B cell (primary cell): ENCODE measurements around the gene DGKZ. TPM values are rescaled to one million over a fixed set of nuclear protein-coding genes. Genes with fewer than 3 reads are reported as not detected.

Experiments
- ATAC-seq: fragments of 200-7000 bp; cut with Tn5 transposase; one replicate; pipeline ENCODE4 v1.10.0; 2021; ENCODE audit warnings: low read depth, mild to moderate bottlenecking, moderate number of reproducible peaks, moderate library complexity
- CTCF ChIA-PET: fragments of 350-600 bp; sonication (Branson Sonifier 250); formaldehyde crosslinking; loops from one replicate; lab custom pipeline; 2021; ENCODE audit warnings: antibody characterized with exemption, inconsistent platforms; lab: Charles Lee
- POLR2A ChIA-PET: fragments of 350-600 bp; sonication (Branson Sonifier 250); formaldehyde crosslinking; loops from one replicate; lab custom pipeline; 2021; ENCODE audit warnings: antibody characterized with exemption; lab: Charles Lee
- DNase-seq: peaks from one replicate; pipeline ENCODE4 v3.0.0; 2013
- H2AFZ ChIP-seq: 2 replicates; pipeline ENCODE4 v1.6.1; 2012; ENCODE audit warnings: mild to moderate bottlenecking, low read depth, low read length; ENCODE audit not compliant: insufficient read depth, poor library complexity, severe bottlenecking
- H3K27ac ChIP-seq, 2 donors: 1 replicate in 1 of 2; 2 replicates in 1 of 2; pipeline ENCODE4 v1.5.1; 2012 to 2013; ENCODE audit warnings: low read length in 2 of 2, mild to moderate bottlenecking in 2 of 2, moderate library complexity in 1 of 2
- H3K27me3 ChIP-seq, 4 experiments: fragments of 200-600 bp in 1 of 4; sonication (generic) in 1 of 4; replicated peaks in 1 of 4; 1 replicate in 2 of 4; 2 replicates in 2 of 4; pipeline versions ENCODE4 v1.6.1 to v1.7.0; 2013 to 2016; ENCODE audit warnings: low read length in 3 of 4, mild to moderate bottlenecking in 2 of 4, mixed read lengths in 1 of 4, moderate library complexity in 1 of 4; ENCODE audit not compliant: insufficient read depth in 4 of 4, control insufficient read depth in 3 of 4; ENCODE audit errors: control extremely low read depth in 1 of 4
- H3K36me3 ChIP-seq, 2 experiments: replicated peaks in 1 of 2; 1 replicate in 1 of 2; 2 replicates in 1 of 2; pipeline versions ENCODE4 v1.6.1 to v1.7.1; 2013; ENCODE audit warnings: low read length in 1 of 2; ENCODE audit not compliant: insufficient read depth in 2 of 2, control insufficient read depth in 1 of 2; ENCODE audit errors: control extremely low read depth in 1 of 2, extremely low read depth in 1 of 2
- H3K4me1 ChIP-seq, 2 donors: fragments of 200-600 bp in 1 of 2; sonication (generic) in 1 of 2; 1 replicate in 1 of 2; 2 replicates in 1 of 2; pipeline versions ENCODE4 v1.5.1 to v1.6.1; 2013 to 2017; ENCODE audit warnings: low read length in 2 of 2; ENCODE audit not compliant: control insufficient read depth in 2 of 2, insufficient read depth in 2 of 2
- H3K4me2 ChIP-seq: replicated peaks from 2 replicates; pipeline ENCODE3; 2012; ENCODE audit warnings: mild to moderate bottlenecking, low read depth, low read length; ENCODE audit not compliant: poor library complexity, severe bottlenecking
- H3K4me3 ChIP-seq, 5 experiments: fragments of 200-600 bp in 1 of 5; sonication (generic) in 1 of 5; 1 replicate in 3 of 5; 2 replicates in 2 of 5; pipeline versions ENCODE4 v1.5.1 to v1.7.0; 2011 to 2016; ENCODE audit warnings: low read length in 4 of 5, mild to moderate bottlenecking in 4 of 5, low read depth in 2 of 5, control low read depth in 1 of 5, moderate library complexity in 1 of 5; ENCODE audit not compliant: insufficient read depth in 1 of 5; ENCODE audit errors: control extremely low read depth in 1 of 5, extremely low read depth in 1 of 5
- H3K79me2 ChIP-seq: fragments of 200-600 bp; sonication (generic); one replicate; pipeline ENCODE4 v1.6.0; 2016; ENCODE audit warnings: low read length; ENCODE audit not compliant: control insufficient read depth, insufficient read depth
- H3K9ac ChIP-seq: fragments of 200-600 bp; sonication (generic); 2 replicates; pipeline ENCODE4 v1.6.1; 2017; ENCODE audit warnings: mild to moderate bottlenecking, low read length, moderate library complexity
- H3K9me3 ChIP-seq, 3 donors: one replicate each; pipeline versions ENCODE4 v1.6.1 to v1.7.1; 2013; ENCODE audit warnings: low read length in 2 of 3; ENCODE audit not compliant: control insufficient read depth in 2 of 3, insufficient read depth in 1 of 3; ENCODE audit errors: control extremely low read depth in 1 of 3
- H4K20me1 ChIP-seq: 2 replicates; pipeline ENCODE4 v1.6.0; 2012; ENCODE audit warnings: mild to moderate bottlenecking, low read length; ENCODE audit not compliant: insufficient read depth, control insufficient read depth, poor library complexity, severe bottlenecking
- H3K27ac Mint-ChIP-seq: one replicate; pipeline ENCODE4 v1.8.0; 2021; ENCODE audit warnings: mixed read lengths
- H3K27me3 Mint-ChIP-seq: one replicate; pipeline ENCODE4 v1.8.0; 2021; ENCODE audit warnings: mixed read lengths
- H3K4me1 Mint-ChIP-seq: one replicate; pipeline ENCODE4 v1.8.0; 2021; ENCODE audit warnings: mixed read lengths
- H3K4me3 Mint-ChIP-seq: one replicate; pipeline ENCODE4 v1.8.0; 2021; ENCODE audit warnings: mixed read lengths
- H3K9me3 Mint-ChIP-seq: one replicate; pipeline ENCODE4 v1.8.0; 2022; ENCODE audit warnings: mixed read lengths; ENCODE audit not compliant: insufficient read depth
- EZH2 ChIP-seq: IDR thresholded peaks from 2 replicates; pipeline ENCODE4 v1.6.1; 2012; ENCODE audit warnings: borderline replicate concordance, low read depth, mild to moderate bottlenecking, moderate library complexity, low read length; ENCODE audit not compliant: insufficient read depth, poor library complexity, severe bottlenecking
- whole genome bisulfite sequencing: methylation state at CpG from one replicate; pipeline ENCODE4 v1.1.5; 2013; ENCODE audit warnings: missing lambda C conversion rate; ENCODE audit not compliant: insufficient coverage; 5-methylcytosine and 5-hydroxymethylcytosine counted together
- intact Hi-C: fragments of 100-400 bp; cut with micrococcal nuclease; formaldehyde crosslinking; loops from one replicate; pipeline ENCODE4 v1.10.0; 2022
- polyA plus RNA-seq: library from polyadenylated mRNA; depleted of rRNA; stranded (reverse); fragments of >200 nt; gene quantifications from 2 replicates; pipeline ENCODE4 v1.2.3, GENCODE V29; 2012
- total RNA-seq, 2 donors: library from RNA; stranded (reverse); fragments of 120-200 nt in 1 of 2; gene quantifications; 1 replicate in 1 of 2; 2 replicates in 1 of 2; pipeline versions ENCODE4 v1.2.3 to v1.2.4, GENCODE V29; 2013 to 2022
- TF ChIP-seq, protein P1 (sequence below): fragments of 200-600 bp; IDR thresholded peaks from one replicate; pipeline ENCODE4 v1.8.0; 2022; ENCODE audit warnings: antibody characterized with exemption, mild to moderate bottlenecking

DGKZ gene
- total and polyA plus RNA-seq, 2 donors (not counting 1 experiment from before 2014, with no cell fraction given): 56.6 to 79.5 TPM

- 81% methylated on average over 12 of the region's 14 CpGs for WGBS
These were observed 39.4 kb upstream of the DGKZ start for GRCh38 chr11:46307785-46308341.

More at GRCh38 chr11:46307785-46308341, 39.4 kb upstream of the DGKZ start:
- intact Hi-C loops: loop anchor here (1.0 kb wide), 1 partner anchor 69 kb away; no protein-coding TSS in a partner anchor
- Mint-ChIP-seq H3K4me3 (no peak overlapping the region), H3K27me3 (peaks cover 40% of the 10 kb centered on the region), H3K27ac (no peak overlapping the region), H3K4me1 (peaks cover 9% of the 10 kb centered on the region), H3K9me3 (no peaks in the 10 kb centered on the region)
- Histone ChIP-seq H3K4me1 (peaks cover 0 to 11% of the 10 kb centered on the region in 2 donors), H3K9me3 (peaks cover 0 to 3% (median 0%) of the 10 kb centered on the region in 3 donors), H3K27ac (no peak overlapping the region), H4K20me1 (no peaks in the 10 kb centered on the region), H2AFZ (no peak overlapping the region), H3K27me3 (peaks cover 0 to 18% (median 1%) of the 10 kb centered on the region in 4 experiments), H3K36me3 (no peaks in the 10 kb centered on the region), H3K4me2 (no peak overlapping the region), H3K9ac (no peak overlapping the region), H3K79me2 (no peaks in the 10 kb centered on the region), H3K4me3 (no peak overlapping the region)
- DNase-seq (no peak), ATAC-seq (no peak)
- no peak for TF ChIP-seq EZH2
- TF ChIP-seq, protein P1, sequence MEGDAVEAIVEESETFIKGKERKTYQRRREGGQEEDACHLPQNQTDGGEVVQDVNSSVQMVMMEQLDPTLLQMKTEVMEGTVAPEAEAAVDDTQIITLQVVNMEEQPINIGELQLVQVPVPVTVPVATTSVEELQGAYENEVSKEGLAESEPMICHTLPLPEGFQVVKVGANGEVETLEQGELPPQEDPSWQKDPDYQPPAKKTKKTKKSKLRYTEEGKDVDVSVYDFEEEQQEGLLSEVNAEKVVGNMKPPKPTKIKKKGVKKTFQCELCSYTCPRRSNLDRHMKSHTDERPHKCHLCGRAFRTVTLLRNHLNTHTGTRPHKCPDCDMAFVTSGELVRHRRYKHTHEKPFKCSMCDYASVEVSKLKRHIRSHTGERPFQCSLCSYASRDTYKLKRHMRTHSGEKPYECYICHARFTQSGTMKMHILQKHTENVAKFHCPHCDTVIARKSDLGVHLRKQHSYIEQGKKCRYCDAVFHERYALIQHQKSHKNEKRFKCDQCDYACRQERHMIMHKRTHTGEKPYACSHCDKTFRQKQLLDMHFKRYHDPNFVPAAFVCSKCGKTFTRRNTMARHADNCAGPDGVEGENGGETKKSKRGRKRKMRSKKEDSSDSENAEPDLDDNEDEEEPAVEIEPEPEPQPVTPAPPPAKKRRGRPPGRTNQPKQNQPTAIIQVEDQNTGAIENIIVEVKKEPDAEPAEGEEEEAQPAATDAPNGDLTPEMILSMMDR: no peak
- ChIA-PET CTCF (interaction anchor here (0.7 to 3.4 kb wide), 5 partner anchors 8 to 69 kb away, joined by 3 to 29 read pairs (median 4); no protein-coding TSS in a partner anchor), POLR2A (no interaction called here)
